ENCODE measurements around the gene IL1RAP.

IL1RAP gene

DNA sequence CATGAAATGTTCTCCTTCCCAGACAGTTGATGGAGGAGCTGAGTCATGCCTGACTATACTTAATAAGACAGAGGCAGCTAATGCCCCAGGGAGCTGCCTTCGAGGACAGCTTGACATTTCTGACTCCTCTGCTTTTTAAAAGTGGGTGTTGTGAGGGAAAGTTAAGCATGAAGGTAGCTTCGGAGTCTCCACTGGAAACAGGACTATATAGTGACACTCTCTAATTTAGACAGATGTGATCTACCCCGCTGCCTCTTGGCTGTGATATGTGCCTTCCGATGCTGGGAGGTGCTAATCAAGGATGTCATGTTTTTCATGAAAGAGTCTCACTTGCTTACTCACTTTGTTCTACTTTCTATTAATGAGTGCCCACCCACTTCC lies 72.7 kb downstream of the IL1RAP start:
- no peaks in the 10 kb centered on the region for H3K27me3 ChIP-seq (ENCODE audit: insufficient read depth, poor library complexity, severe bottlenecking)
- H3K4me3 ChIP-seq (replicated peaks; ENCODE audit: insufficient read depth, low read length), result no peak overlapping the region
- DNase-seq (ENCODE audit: low read depth in 1 of 2, low spot score in 1 of 2), result no peak
- peak overlapping the region; percentile 20 for H3K27ac ChIP-seq (replicated peaks)
- TF ChIP-seq, protein P1, sequence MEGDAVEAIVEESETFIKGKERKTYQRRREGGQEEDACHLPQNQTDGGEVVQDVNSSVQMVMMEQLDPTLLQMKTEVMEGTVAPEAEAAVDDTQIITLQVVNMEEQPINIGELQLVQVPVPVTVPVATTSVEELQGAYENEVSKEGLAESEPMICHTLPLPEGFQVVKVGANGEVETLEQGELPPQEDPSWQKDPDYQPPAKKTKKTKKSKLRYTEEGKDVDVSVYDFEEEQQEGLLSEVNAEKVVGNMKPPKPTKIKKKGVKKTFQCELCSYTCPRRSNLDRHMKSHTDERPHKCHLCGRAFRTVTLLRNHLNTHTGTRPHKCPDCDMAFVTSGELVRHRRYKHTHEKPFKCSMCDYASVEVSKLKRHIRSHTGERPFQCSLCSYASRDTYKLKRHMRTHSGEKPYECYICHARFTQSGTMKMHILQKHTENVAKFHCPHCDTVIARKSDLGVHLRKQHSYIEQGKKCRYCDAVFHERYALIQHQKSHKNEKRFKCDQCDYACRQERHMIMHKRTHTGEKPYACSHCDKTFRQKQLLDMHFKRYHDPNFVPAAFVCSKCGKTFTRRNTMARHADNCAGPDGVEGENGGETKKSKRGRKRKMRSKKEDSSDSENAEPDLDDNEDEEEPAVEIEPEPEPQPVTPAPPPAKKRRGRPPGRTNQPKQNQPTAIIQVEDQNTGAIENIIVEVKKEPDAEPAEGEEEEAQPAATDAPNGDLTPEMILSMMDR (IDR thresholded peaks at IDR 0.05; ENCODE audit: insufficient read depth, low read length), result no peak
- TF ChIP-seq, protein P2, sequence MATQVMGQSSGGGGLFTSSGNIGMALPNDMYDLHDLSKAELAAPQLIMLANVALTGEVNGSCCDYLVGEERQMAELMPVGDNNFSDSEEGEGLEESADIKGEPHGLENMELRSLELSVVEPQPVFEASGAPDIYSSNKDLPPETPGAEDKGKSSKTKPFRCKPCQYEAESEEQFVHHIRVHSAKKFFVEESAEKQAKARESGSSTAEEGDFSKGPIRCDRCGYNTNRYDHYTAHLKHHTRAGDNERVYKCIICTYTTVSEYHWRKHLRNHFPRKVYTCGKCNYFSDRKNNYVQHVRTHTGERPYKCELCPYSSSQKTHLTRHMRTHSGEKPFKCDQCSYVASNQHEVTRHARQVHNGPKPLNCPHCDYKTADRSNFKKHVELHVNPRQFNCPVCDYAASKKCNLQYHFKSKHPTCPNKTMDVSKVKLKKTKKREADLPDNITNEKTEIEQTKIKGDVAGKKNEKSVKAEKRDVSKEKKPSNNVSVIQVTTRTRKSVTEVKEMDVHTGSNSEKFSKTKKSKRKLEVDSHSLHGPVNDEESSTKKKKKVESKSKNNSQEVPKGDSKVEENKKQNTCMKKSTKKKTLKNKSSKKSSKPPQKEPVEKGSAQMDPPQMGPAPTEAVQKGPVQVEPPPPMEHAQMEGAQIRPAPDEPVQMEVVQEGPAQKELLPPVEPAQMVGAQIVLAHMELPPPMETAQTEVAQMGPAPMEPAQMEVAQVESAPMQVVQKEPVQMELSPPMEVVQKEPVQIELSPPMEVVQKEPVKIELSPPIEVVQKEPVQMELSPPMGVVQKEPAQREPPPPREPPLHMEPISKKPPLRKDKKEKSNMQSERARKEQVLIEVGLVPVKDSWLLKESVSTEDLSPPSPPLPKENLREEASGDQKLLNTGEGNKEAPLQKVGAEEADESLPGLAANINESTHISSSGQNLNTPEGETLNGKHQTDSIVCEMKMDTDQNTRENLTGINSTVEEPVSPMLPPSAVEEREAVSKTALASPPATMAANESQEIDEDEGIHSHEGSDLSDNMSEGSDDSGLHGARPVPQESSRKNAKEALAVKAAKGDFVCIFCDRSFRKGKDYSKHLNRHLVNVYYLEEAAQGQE (IDR thresholded peaks at IDR 0.05; ENCODE audit: insufficient replicate concordance, low read depth), result no peak
- TF ChIP-seq GABPA (IDR thresholded peaks at IDR 0.05; ENCODE audit: low read depth), result no peak
- no peak for TF ChIP-seq POLR2AphosphoS5 (IDR thresholded peaks at IDR 0.05; ENCODE audit: low read depth)
- no peak for TF ChIP-seq SPI1 (IDR thresholded peaks at IDR 0.05; ENCODE audit: borderline replicate concordance, low read depth)

DNA sequence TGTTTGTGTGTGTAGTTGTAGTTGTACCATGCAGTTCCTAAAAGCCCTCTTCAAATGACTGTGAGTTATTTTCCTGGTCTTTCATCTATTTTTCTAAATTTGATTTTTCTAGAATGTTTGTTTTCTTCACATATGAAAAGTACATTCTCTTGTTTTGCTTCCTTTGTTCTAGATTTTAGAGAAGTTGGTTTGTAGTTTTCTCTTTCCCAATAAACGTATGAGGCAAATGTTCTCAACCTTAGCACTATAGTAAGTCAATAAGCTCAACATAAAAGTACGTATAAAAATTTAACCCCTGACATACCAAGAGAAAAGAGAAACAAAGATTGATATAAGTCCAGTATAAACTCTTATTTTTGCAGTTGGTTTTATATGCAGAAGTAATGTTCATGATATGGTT lies 74.7 kb downstream of the IL1RAP start:
- Histone ChIP-seq H3K27me3 (ENCODE audit: insufficient read depth, poor library complexity, severe bottlenecking) (no peaks in the 10 kb centered on the region), H3K27ac (replicated peaks) (peak overlapping the region; percentile 32), H3K4me3 (replicated peaks; ENCODE audit: insufficient read depth, low read length) (no peak overlapping the region)
- no peak for DNase-seq (ENCODE audit: low read depth in 1 of 2, low spot score in 1 of 2)
- TF ChIP-seq, protein P1 (IDR thresholded peaks at IDR 0.05; ENCODE audit: insufficient read depth, low read length), result no peak
- TF ChIP-seq GABPA (IDR thresholded peaks at IDR 0.05; ENCODE audit: low read depth) (no peak), SPI1 (IDR thresholded peaks at IDR 0.05; ENCODE audit: borderline replicate concordance, low read depth) (no peak), POLR2AphosphoS5 (IDR thresholded peaks at IDR 0.05; ENCODE audit: low read depth) (no peak)
- TF ChIP-seq, protein P2 (IDR thresholded peaks at IDR 0.05; ENCODE audit: insufficient replicate concordance, low read depth), result no peak

DNA sequence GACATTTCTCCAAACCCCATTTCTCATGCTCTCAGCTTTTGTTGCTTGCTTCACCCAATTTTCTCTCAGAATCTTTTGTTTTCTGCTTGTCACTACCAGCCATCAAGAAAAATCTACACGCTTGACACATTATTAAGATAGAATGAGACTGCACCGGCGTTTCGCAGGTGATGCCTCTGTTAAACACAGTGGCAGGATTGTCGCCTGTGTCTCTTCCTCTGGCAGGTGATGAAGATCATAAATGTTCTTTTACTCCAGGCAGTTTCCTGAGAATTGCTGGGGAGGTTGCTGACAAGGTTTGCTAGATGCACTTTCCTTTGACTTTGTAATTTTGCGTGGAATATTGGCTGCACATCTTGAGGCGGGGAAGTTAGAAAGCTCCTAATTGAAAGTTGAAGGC lies 75.4 kb downstream of the IL1RAP start:
- peak overlapping the region; percentile 32 for H3K27ac ChIP-seq (replicated peaks)
- no peak for TF ChIP-seq SPI1 (IDR thresholded peaks at IDR 0.05; ENCODE audit: borderline replicate concordance, low read depth)
- TF ChIP-seq, protein P1 (IDR thresholded peaks at IDR 0.05; ENCODE audit: insufficient read depth, low read length), result no peak
- TF ChIP-seq, protein P2 (IDR thresholded peaks at IDR 0.05; ENCODE audit: insufficient replicate concordance, low read depth), result no peak
- TF ChIP-seq POLR2AphosphoS5 (IDR thresholded peaks at IDR 0.05; ENCODE audit: low read depth), result no peak

More for the DNA sequence above, 75.4 kb downstream of the IL1RAP start:
- Histone ChIP-seq H3K27me3 (ENCODE audit: insufficient read depth, poor library complexity, severe bottlenecking) (no peaks in the 10 kb centered on the region), H3K4me3 (replicated peaks; ENCODE audit: insufficient read depth, low read length) (no peak overlapping the region)
- DNase-seq (ENCODE audit: low read depth in 1 of 2, low spot score in 1 of 2), result no peak
